CD14-positive monocyte (primary cell): Measurements from ENCODE around the gene SMARCA2. TPM values are rescaled to one million over a fixed set of nuclear protein-coding genes. Genes with fewer than 3 reads are reported as not detected.

Experiments used
- DNase-seq, 3 donors: peaks; one replicate each; pipeline ENCODE4 v3.0.0-alpha.2; 2011 to 2022
- H2AFZ ChIP-seq: 2 replicates; pipeline ENCODE4 v1.6.0; 2012; ENCODE audit warnings: mild to moderate bottlenecking, low read depth, low read length, inconsistent platforms; ENCODE audit not compliant: insufficient read depth, poor library complexity, severe bottlenecking
- H3K27ac ChIP-seq, 2 donors: 1 replicate in 1 of 2; 2 replicates in 1 of 2; pipeline ENCODE4 v1.5.1; 2012 to 2013; ENCODE audit warnings: low read length in 2 of 2, control low read depth in 1 of 2, inconsistent platforms in 1 of 2, low read depth in 1 of 2, mild to moderate bottlenecking in 1 of 2
- H3K27me3 ChIP-seq, 2 donors: one replicate each; pipeline versions ENCODE4 v1.6.0 to v1.6.1; 2011 to 2013; ENCODE audit warnings: low read length in 2 of 2; ENCODE audit not compliant: control insufficient read depth in 2 of 2, insufficient read depth in 2 of 2
- H3K36me3 ChIP-seq, 2 donors: replicated peaks in 1 of 2; 1 replicate in 1 of 2; 2 replicates in 1 of 2; pipeline versions ENCODE4 v1.5.1 to v1.6.1; 2012 to 2013; ENCODE audit warnings: low read length in 2 of 2, control low read depth in 1 of 2, inconsistent platforms in 1 of 2, mild to moderate bottlenecking in 1 of 2; ENCODE audit not compliant: insufficient read depth in 2 of 2, control insufficient read depth in 1 of 2
- H3K4me1 ChIP-seq, 2 donors: 1 replicate in 1 of 2; 2 replicates in 1 of 2; pipeline versions ENCODE4 v1.5.1 to v1.6.1; 2012 to 2013; ENCODE audit warnings: low read length in 2 of 2, control low read depth in 1 of 2, inconsistent platforms in 1 of 2, mild to moderate bottlenecking in 1 of 2, moderate library complexity in 1 of 2; ENCODE audit not compliant: insufficient read depth in 2 of 2, control insufficient read depth in 1 of 2
- H3K4me2 ChIP-seq: replicated peaks from 2 replicates; pipeline ENCODE3; 2012; ENCODE audit warnings: low read length, moderate library complexity, mild to moderate bottlenecking; ENCODE audit not compliant: poor library complexity, severe bottlenecking; ENCODE audit errors: extremely low read depth
- H3K4me3 ChIP-seq, 3 experiments: fragments of 200-600 bp in 1 of 3; sonication (generic) in 1 of 3; replicated peaks in 1 of 3; 1 replicate in 2 of 3; 2 replicates in 1 of 3; pipeline ENCODE4 v1.5.1; 2011 to 2013; ENCODE audit warnings: low read length in 3 of 3, mild to moderate bottlenecking in 3 of 3, control low read depth in 2 of 3, low read depth in 2 of 3, inconsistent platforms in 1 of 3, moderate library complexity in 1 of 3
- H3K79me2 ChIP-seq: 2 replicates; pipeline ENCODE4 v1.6.0; 2012; ENCODE audit warnings: mild to moderate bottlenecking, control low read depth, inconsistent platforms, low read length, moderate library complexity; ENCODE audit not compliant: insufficient read depth
- H3K9ac ChIP-seq: 2 replicates; pipeline ENCODE4 v1.6.0; 2017; ENCODE audit warnings: low read length, mild to moderate bottlenecking; ENCODE audit not compliant: insufficient read depth, poor library complexity, severe bottlenecking
- H3K9me3 ChIP-seq, 2 donors: replicated peaks in 1 of 2; 1 replicate in 1 of 2; 2 replicates in 1 of 2; pipeline versions ENCODE4 v1.5.1 to v1.6.1; 2012 to 2013; ENCODE audit warnings: low read length in 2 of 2, control low read depth in 1 of 2; ENCODE audit not compliant: control insufficient read depth in 1 of 2, insufficient read depth in 1 of 2
- H4K20me1 ChIP-seq: 2 replicates; pipeline ENCODE4 v1.6.0; 2012; ENCODE audit warnings: mild to moderate bottlenecking, low read length, control low read depth, moderate library complexity; ENCODE audit not compliant: insufficient read depth
- H3K27ac Mint-ChIP-seq, 7 donors: one replicate each; pipeline ENCODE4 v1.8.0; 2020; ENCODE audit warnings: mild to moderate bottlenecking in 7 of 7, mixed read lengths in 7 of 7, moderate library complexity in 6 of 7, inconsistent platforms in 2 of 7
- H3K27me3 Mint-ChIP-seq, 3 donors: one replicate each; pipeline ENCODE4 v1.8.0; 2021 to 2022; ENCODE audit warnings: low read depth in 3 of 3, mild to moderate bottlenecking in 3 of 3, mixed read lengths in 3 of 3, moderate library complexity in 3 of 3, inconsistent platforms in 1 of 3
- H3K36me3 Mint-ChIP-seq, 2 donors: one replicate each; pipeline ENCODE4 v1.8.0; 2020; ENCODE audit warnings: mixed read lengths in 2 of 2, inconsistent platforms in 1 of 2, mild to moderate bottlenecking in 1 of 2
- H3K4me1 Mint-ChIP-seq: one replicate; pipeline ENCODE4 v1.8.0; 2020; ENCODE audit warnings: mild to moderate bottlenecking, mixed read lengths
- H3K4me3 Mint-ChIP-seq, 2 donors: one replicate each; pipeline ENCODE4 v1.8.0; 2020; ENCODE audit warnings: mild to moderate bottlenecking in 2 of 2, mixed read lengths in 2 of 2, moderate library complexity in 1 of 2
- H3K9me3 Mint-ChIP-seq, 7 donors: one replicate each; pipeline ENCODE4 v1.8.0; 2020 to 2022; ENCODE audit warnings: mixed read lengths in 7 of 7, mild to moderate bottlenecking in 6 of 7, moderate library complexity in 6 of 7, inconsistent platforms in 2 of 7
- CTCF ChIP-seq: fragments of 200-600 bp; IDR thresholded peaks from one replicate; pipeline ENCODE4 v1.8.0; 2022; ENCODE audit warnings: antibody characterized with exemption, mild to moderate bottlenecking
- WGBS: methylation state at CpG from one replicate; pipeline ENCODE4 v1.1.5; 2013; ENCODE audit warnings: missing lambda C conversion rate; ENCODE audit not compliant: insufficient coverage; 5-methylcytosine and 5-hydroxymethylcytosine counted together
- intact Hi-C, 2 donors: fragments of 100-400 bp; cut with micrococcal nuclease; formaldehyde crosslinking; loops; one replicate each; pipeline versions ENCODE4 v1.15.0 to v1.15.1; 2023
- polyA plus RNA-seq, 3 donors: library from polyadenylated mRNA; depleted of rRNA in 1 of 3; unstranded in 2 of 3; stranded (reverse) in 1 of 3; fragments of 300-500 nt in 2 of 3; fragments of >200 nt in 1 of 3; fragmentation: Illumina TruSeq in 2 of 3; gene quantifications; 1 replicate in 2 of 3; 2 replicates in 1 of 3; pipeline ENCODE4 v1.2.3, GENCODE V29; 2012 to 2021

SMARCA2 gene
- polyA plus RNA-seq, 3 donors = 11.0 to 54.7 (median 11.8) TPM

GRCh38 chr9:2180154-2180553 is 165.0 kb downstream of the SMARCA2 start:
- no peaks in the 10 kb centered on the region for H3K9me3 Mint-ChIP-seq
- H3K4me1 Mint-ChIP-seq = no peaks in the 10 kb centered on the region
- H3K79me2 ChIP-seq = peaks cover 11% of the 10 kb centered on the region
- WGBS = 87% methylated on average over 4 of the region's 5 CpGs
- peaks cover 22 to 61% of the 10 kb centered on the region in 2 donors for H3K36me3 ChIP-seq
- H3K36me3 Mint-ChIP-seq = peaks cover 30 to 44% of the 10 kb centered on the region in 2 donors
- H3K9me3 ChIP-seq = no peaks in the 10 kb centered on the region
- no peak overlapping the region for H3K27ac ChIP-seq
- no peaks in the 10 kb centered on the region for H3K27me3 ChIP-seq
- TF ChIP-seq CTCF = no peak
- H3K4me2 ChIP-seq = no peak overlapping the region
- no peak overlapping the region for H3K9ac ChIP-seq
- no peak for DNase-seq
- no peak overlapping the region for H3K4me3 Mint-ChIP-seq
- peaks cover 6% of the 10 kb centered on the region for H4K20me1 ChIP-seq
- H3K4me1 ChIP-seq = no peaks in the 10 kb centered on the region
- H2AFZ ChIP-seq = no peak overlapping the region
- intact Hi-C loops = loop anchor here in 1 of 2 donors (10.0 kb wide), 1 partner anchor 45 kb away; no protein-coding TSS in a partner anchor
- no peak overlapping the region for H3K4me3 ChIP-seq
- H3K27ac Mint-ChIP-seq = peak overlapping the region in 1 of 7 donors; percentile 2
- H3K27me3 Mint-ChIP-seq = no peaks in the 10 kb centered on the region

- no peak overlapping the region for H3K4me3 ChIP-seq
- peaks cover 29 to 43% of the 10 kb centered on the region in 2 donors for H3K36me3 Mint-ChIP-seq
- H2AFZ ChIP-seq = no peak overlapping the region
Measured at GRCh38 chr9:2180704-2181103, 165.6 kb downstream of the SMARCA2 start.

More at GRCh38 chr9:2180704-2181103, 165.6 kb downstream of the SMARCA2 start:
- Mint-ChIP-seq H3K9me3 (no peaks in the 10 kb centered on the region), H3K4me3 (no peak overlapping the region), H3K4me1 (no peaks in the 10 kb centered on the region), H3K27me3 (no peaks in the 10 kb centered on the region), H3K27ac (no peak overlapping the region)
- H3K4me2 ChIP-seq = no peak overlapping the region
- peaks cover 6% of the 10 kb centered on the region for H4K20me1 ChIP-seq
- H3K36me3 ChIP-seq = peaks cover 24 to 67% of the 10 kb centered on the region in 2 donors
- no peaks in the 10 kb centered on the region for H3K27me3 ChIP-seq
- H3K9me3 ChIP-seq = no peaks in the 10 kb centered on the region
- TF ChIP-seq CTCF = no peak
- peaks cover 11% of the 10 kb centered on the region for H3K79me2 ChIP-seq
- no peak overlapping the region for H3K27ac ChIP-seq
- H3K9ac ChIP-seq = no peak overlapping the region
- intact Hi-C loops = loop anchor here in 1 of 2 donors (10.0 kb wide), 1 partner anchor 46 kb away; no protein-coding TSS in a partner anchor
- H3K4me1 ChIP-seq = no peaks in the 10 kb centered on the region
- WGBS = no CpG with 5 or more reads among the region's 2 CpGs
- DNase-seq = no peak
